ENCODE data around the gene MOCS2. TPM values are rescaled to one million over a fixed set of nuclear protein-coding genes. Genes with fewer than 3 reads are reported as not detected.
A peak's percentile ranks its signal among the peaks of the same experiment; 100 is the strongest.

Gene MOCS2
- polyA plus RNA-seq, 4 donors, result 75.6 to 95.4 (median 90.1) TPM

- DNase-seq (ENCODE audit: low read depth in 4 of 4, low spot score in 3 of 4), result peak in 3 of 4 donors; percentile 35 to 55 (median 36)
Measured at GRCh38 chr5:53095931-53096525, 13.5 kb downstream of the MOCS2 start.

GRCh38 chr5:53095217-53095616 lies 14.3 kb downstream of the MOCS2 start:
- no peak for DNase-seq (ENCODE audit: low read depth in 4 of 4, low spot score in 3 of 4)

GRCh38 chr5:53092242-53092641 lies 17.3 kb downstream of the MOCS2 start:
- DNase-seq (ENCODE audit: low read depth in 4 of 4, low spot score in 3 of 4), result no peak

GRCh38 chr5:53091289-53091688 lies 18.3 kb downstream of the MOCS2 start:
- no peak for DNase-seq (ENCODE audit: low read depth in 4 of 4, low spot score in 3 of 4)

GRCh38 chr5:53090229-53090628 lies 19.3 kb downstream of the MOCS2 start:
- no peak for DNase-seq (ENCODE audit: low read depth in 4 of 4, low spot score in 3 of 4)

- DNase-seq (ENCODE audit: low read depth in 4 of 4, low spot score in 3 of 4), result no peak
Measured at GRCh38 chr5:53089481-53089991, 20.0 kb downstream of the MOCS2 start.

GRCh38 chr5:53087621-53088121 lies 21.9 kb downstream of the MOCS2 start:
- no peak for DNase-seq (ENCODE audit: low read depth in 4 of 4, low spot score in 3 of 4)

- no peak for DNase-seq (ENCODE audit: low read depth in 4 of 4, low spot score in 3 of 4)
Measured at GRCh38 chr5:53087171-53087570, 22.4 kb downstream of the MOCS2 start.

- DNase-seq (ENCODE audit: low read depth in 4 of 4, low spot score in 3 of 4), result no peak
Measured at GRCh38 chr5:53084546-53085255, 24.9 kb downstream of the MOCS2 start.

GRCh38 chr5:53083927-53084326 lies 25.6 kb downstream of the MOCS2 start:
- DNase-seq (ENCODE audit: low read depth in 4 of 4, low spot score in 3 of 4), result no peak

- no peak for DNase-seq (ENCODE audit: low read depth in 4 of 4, low spot score in 3 of 4)
Measured at GRCh38 chr5:53080271-53080670, 29.3 kb downstream of the MOCS2 start.

- DNase-seq (ENCODE audit: low read depth in 4 of 4, low spot score in 3 of 4), result no peak
Measured at GRCh38 chr5:53076014-53076583, 33.5 kb downstream of the MOCS2 start.

GRCh38 chr5:53073348-53073747 lies 36.2 kb downstream of the MOCS2 start:
- DNase-seq (ENCODE audit: low read depth in 4 of 4, low spot score in 3 of 4), result no peak

- no peak for DNase-seq (ENCODE audit: low read depth in 4 of 4, low spot score in 3 of 4)
Measured at GRCh38 chr5:53071738-53072137, 37.8 kb downstream of the MOCS2 start.

- no peak for DNase-seq (ENCODE audit: low read depth in 4 of 4, low spot score in 3 of 4)
Measured at GRCh38 chr5:53071298-53071697, 38.3 kb downstream of the MOCS2 start.

GRCh38 chr5:53069626-53070025 lies 39.9 kb downstream of the MOCS2 start:
- DNase-seq (ENCODE audit: low read depth in 4 of 4, low spot score in 3 of 4), result no peak

- DNase-seq (ENCODE audit: low read depth in 4 of 4, low spot score in 3 of 4), result no peak
Measured at GRCh38 chr5:53068291-53068836, 41.2 kb downstream of the MOCS2 start.

GRCh38 chr5:53067641-53068040 lies 41.9 kb downstream of the MOCS2 start:
- DNase-seq (ENCODE audit: low read depth in 4 of 4, low spot score in 3 of 4), result no peak

GRCh38 chr5:53066088-53066487 lies 43.5 kb downstream of the MOCS2 start:
- no peak for DNase-seq (ENCODE audit: low read depth in 4 of 4, low spot score in 3 of 4)

- DNase-seq (ENCODE audit: low read depth in 4 of 4, low spot score in 3 of 4), result no peak
Measured at GRCh38 chr5:53063791-53064190, 45.8 kb downstream of the MOCS2 start.

- DNase-seq (ENCODE audit: low read depth in 4 of 4, low spot score in 3 of 4), result no peak
Measured at GRCh38 chr5:53063176-53063575, 46.4 kb downstream of the MOCS2 start.

Measured in right renal pelvis (tissue), 4 donors.